HEK293T (cell line): ENCODE measurements around the gene PLPPR1.

Experiments
- SUZ12 ChIP-seq: fragments of 450-650 bp; IDR thresholded peaks from 2 replicates; pipeline ENCODE4 v1.6.1; 2016; ENCODE audit warnings: mild to moderate bottlenecking
- ZNF384 ChIP-seq: fragments of 450-650 bp; IDR thresholded peaks from 2 replicates; pipeline ENCODE4 v1.6.1; 2016

- TF ChIP-seq ZNF384 = no peak
- no peak for TF ChIP-seq SUZ12
Measured at GRCh38 chr9:101332362-101332761, 303.8 kb downstream of the PLPPR1 start.
